Measurements from ENCODE around the gene FAM3D. TPM values are rescaled to one million over a fixed set of nuclear protein-coding genes. Genes with fewer than 3 reads are reported as not detected.

FAM3D gene
- total and polyA plus RNA-seq, 9 of the 15 experiments (the other 6 are each of a cell fraction or from before 2014, with no cell fraction given) = not detected

GRCh38 chr3:58685641-58686040 is 19.1 kb upstream of the FAM3D start (continued):
- no peak for TF ChIP-seq ZNF589 (CRISPR knock-in tag; IDR thresholded peaks at IDR 0.05; ENCODE audit: low read depth)
- TF ChIP-seq, protein P1, sequence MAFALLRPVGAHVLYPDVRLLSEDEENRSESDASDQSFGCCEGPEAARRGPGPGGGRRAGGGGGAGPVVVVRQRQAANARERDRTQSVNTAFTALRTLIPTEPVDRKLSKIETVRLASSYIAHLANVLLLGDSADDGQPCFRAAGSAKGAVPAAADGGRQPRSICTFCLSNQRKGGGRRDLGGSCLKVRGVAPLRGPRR (CRISPR knock-in tag; IDR thresholded peaks at IDR 0.05) = no peak
- TF ChIP-seq NFE2L1 (tag; IDR thresholded peaks at IDR 0.05; ENCODE audit: borderline replicate concordance, low read depth) = no peak
- TF ChIP-seq ZNF707 (CRISPR knock-in tag; conservative IDR thresholded peaks at IDR 0.05) = no peak
- TF ChIP-seq ZNF280A (IDR thresholded peaks at IDR 0.05; ENCODE audit: low read depth, partially characterized antibody) = no peak
- no peak for TF ChIP-seq JUND (IDR thresholded peaks at IDR 0.05; ENCODE audit: borderline replicate concordance, low read depth, low read length)
- no peak for TF ChIP-seq JUND (tag; IDR thresholded peaks at IDR 0.05; ENCODE audit: borderline replicate concordance, low read depth, low read length)
- no peak for TF ChIP-seq ZC3H4 (CRISPR knock-in tag; IDR thresholded peaks at IDR 0.05; ENCODE audit: borderline replicate concordance)

- Histone ChIP-seq H3K27me3 (ENCODE audit: control insufficient read depth in 2 of 2, insufficient read depth in 2 of 2, low read length in 2 of 2) (peaks cover 3 to 19% of the 10 kb centered on the region in 2 experiments; a peak in 3 of 5 replicates), H3K27ac (ENCODE audit: extremely low read depth, low read depth, low read length) (no peak overlapping the region), H3K9me3 (replicated peaks; ENCODE audit: control insufficient read depth, insufficient read depth, low read depth, low read length) (no peaks in the 10 kb centered on the region), H3K36me3 (ENCODE audit: control insufficient read depth, insufficient read depth, low read length) (no peaks in the 10 kb centered on the region), H3K9ac (ENCODE audit: insufficient read depth in 1 of 2, low read depth in 2 of 2, low read length in 2 of 2) (no peak overlapping the region), H2AFZ (ENCODE audit: low read depth, low read length) (no peak overlapping the region), H3K4me2 (ENCODE audit: insufficient read depth, low read length) (no peak overlapping the region), H3K4me1 (replicated peaks in 1 of 2; ENCODE audit: control insufficient read depth in 2 of 2, insufficient read depth in 2 of 2, low read length in 2 of 2) (no peaks in the 10 kb centered on the region), H3K4me3 (no peak overlapping the region), H4K20me1 (replicated peaks; ENCODE audit: control insufficient read depth, insufficient read depth, low read length) (no peaks in the 10 kb centered on the region), H3K9me1 (ENCODE audit: control insufficient read depth, insufficient read depth, low read length) (no peaks in the 10 kb centered on the region), H3K79me2 (ENCODE audit: control insufficient read depth, insufficient read depth, low read length) (no peaks in the 10 kb centered on the region)
- BruUV-seq (replicated peaks) = no TSS peak
- 0% methylated on average over 2 of the region's 4 CpGs for WGBS (ENCODE audit: insufficient coverage, low coverage, missing lambda C conversion rate)
- ChIA-PET CTCF (ENCODE audit: low intra/inter-chr PET ratio) (no interaction called here), POLR2A (no interaction called here)
- FAIRE-seq = no peak
- in situ Hi-C loops (cut with MboI) (no loop called here), intact Hi-C loops (cut with micrococcal nuclease) (no loop called here)
- no peak for ATAC-seq
- DNase-seq (ENCODE audit: extremely low read depth in 1 of 4, low spot score in 3 of 4) = no peak
- TF ChIP-seq KLF1 (tag; IDR thresholded peaks at IDR 0.05) = no peak
- TF ChIP-seq L3MBTL2 (IDR thresholded peaks at IDR 0.05) = no peak
- no peak for TF ChIP-seq SLC30A9 (CRISPR knock-in tag; IDR thresholded peaks at IDR 0.05)
- no peak for TF ChIP-seq TSHZ1 (CRISPR knock-in tag; IDR thresholded peaks at IDR 0.05)
- TF ChIP-seq XRCC3 (IDR thresholded peaks at IDR 0.05) = no peak
- no peak for TF ChIP-seq ZNF584 (CRISPR knock-in tag; IDR thresholded peaks at IDR 0.05; ENCODE audit: low read depth)
- no peak for TF ChIP-seq ZBTB43 (CRISPR knock-in tag; IDR thresholded peaks at IDR 0.05)
- TF ChIP-seq PHF20 (IDR thresholded peaks at IDR 0.05; ENCODE audit: partially characterized antibody) = no peak
Measured at GRCh38 chr3:58683466-58683865, 16.9 kb upstream of the FAM3D start.

Data from K562 (cell line).